Liver (tissue), 3 donors: Measurements from ENCODE around the gene LAMB1.

Source experiments
- ATF3 ChIP-seq: IDR thresholded peaks from 2 replicates; pipeline ENCODE4 v1.6.1; 2016; ENCODE audit warnings: antibody characterized with exemption
- CTCF ChIP-seq: fragments of 150-350 bp; IDR thresholded peaks from 2 replicates; pipeline ENCODE4 v1.5.1; 2017; ENCODE audit warnings: improper control_type of control experiment, low read depth, low read length; ENCODE audit not compliant: missing input control
- REST ChIP-seq: IDR thresholded peaks from 2 replicates; pipeline ENCODE4 v1.6.1; 2016; ENCODE audit warnings: antibody characterized with exemption, mild to moderate bottlenecking
- SP1 ChIP-seq: IDR thresholded peaks from 2 replicates; pipeline ENCODE4 v1.6.1; 2018; ENCODE audit warnings: antibody characterized with exemption, mild to moderate bottlenecking
- YY1 ChIP-seq: IDR thresholded peaks from 2 replicates; pipeline ENCODE4 v1.6.1; 2016; ENCODE audit warnings: antibody characterized with exemption, mild to moderate bottlenecking
- donor health status: healthy.
- donor health status: healthy.

GRCh38 chr7:107922886-107923285 lies 80.1 kb downstream of the LAMB1 start:
- TF ChIP-seq SP1 (no peak), ATF3 (no peak), CTCF (no peak), YY1 (no peak), REST (no peak)
